H1 (cell line): Measurements from ENCODE around the gene KANSL1. TPM values are rescaled to one million over a fixed set of nuclear protein-coding genes. Genes with fewer than 3 reads are reported as not detected.

ENCODE experiments used
- CTCF ChIA-PET: fragments of 300-600 bp; sonication (Branson Sonifier 250); formaldehyde crosslinking; loops from one replicate; lab custom pipeline; 2021; ENCODE audit not compliant: partially characterized antibody; lab: Charles Lee
- POLR2A ChIA-PET: fragments of 300-600 bp; sonication (Branson Sonifier 250); formaldehyde crosslinking; loops from one replicate; lab custom pipeline; 2021; ENCODE audit warnings: inconsistent platforms; ENCODE audit not compliant: partially characterized antibody; lab: Charles Lee
- DNase-seq, 2 experiments: peaks; one replicate each; pipeline versions ENCODE4 v3.0.0 to v3.0.0-alpha.2; 2010 to 2022; ENCODE audit warnings: low spot score in 2 of 2, low read depth in 1 of 2, mixed read lengths in 1 of 2
- FAIRE-seq: peaks from 2 replicates; lab custom pipeline; 2011; peaks lifted over from hg19 to GRCh38; lab: Jason Lieb, UNC
- H2AFZ ChIP-seq: 2 replicates; pipeline ENCODE4 v1.8.1; 2012; ENCODE audit warnings: low read length, inconsistent platforms
- H2AK5ac ChIP-seq: 2 replicates; pipeline ENCODE4 v1.6.1; 2013; ENCODE audit warnings: low read depth, low read length
- H2BK120ac ChIP-seq: replicated peaks from 2 replicates; pipeline ENCODE3; 2013; ENCODE audit warnings: low read depth, low read length, inconsistent platforms
- H2BK12ac ChIP-seq: 2 replicates; pipeline ENCODE4 v1.6.1; 2013; ENCODE audit warnings: low read depth, low read length
- H2BK15ac ChIP-seq: 2 replicates; pipeline ENCODE4 v1.6.1; 2013; ENCODE audit warnings: low read length
- H2BK20ac ChIP-seq: 2 replicates; pipeline ENCODE4 v1.6.1; 2013; ENCODE audit warnings: low read length
- H2BK5ac ChIP-seq: 2 replicates; pipeline ENCODE4 v1.6.1; 2013; ENCODE audit warnings: low read depth, low read length
- H3K14ac ChIP-seq: 2 replicates; pipeline ENCODE4 v1.6.1; 2013; ENCODE audit warnings: inconsistent platforms; ENCODE audit not compliant: insufficient read length
- H3K18ac ChIP-seq: 2 replicates; pipeline ENCODE4 v1.6.1; 2013; ENCODE audit warnings: low read length; ENCODE audit errors: extremely low read depth
- H3K23ac ChIP-seq: 2 replicates; pipeline ENCODE4 v1.6.1; 2013; ENCODE audit warnings: inconsistent platforms; ENCODE audit not compliant: insufficient read length
- H3K23me2 ChIP-seq: 2 replicates; pipeline ENCODE4 v1.6.1; 2013; ENCODE audit warnings: low read depth, low read length
- H3K27ac ChIP-seq: 2 replicates; pipeline ENCODE4 v1.6.1; 2011; ENCODE audit warnings: low read depth, low read length, inconsistent platforms
- H3K27me3 ChIP-seq, 4 experiments: replicated peaks in 1 of 4; 1 replicate in 1 of 4; 2 replicates in 3 of 4; pipeline versions ENCODE4 v1.6.1 to v1.8.1; 2011 to 2013; ENCODE audit warnings: low read length in 3 of 4, mild to moderate bottlenecking in 3 of 4, inconsistent platforms in 2 of 4, mixed read lengths in 2 of 4, moderate library complexity in 1 of 4; ENCODE audit not compliant: control insufficient read depth in 3 of 4, insufficient read depth in 3 of 4; ENCODE audit errors: extremely low read depth in 1 of 4
- H3K36me3 ChIP-seq, 4 experiments: 2 replicates each; pipeline versions ENCODE4 v1.6.1 to v1.8.1; 2011 to 2013; ENCODE audit warnings: mild to moderate bottlenecking in 4 of 4, low read length in 3 of 4, moderate library complexity in 2 of 4, control low read depth in 1 of 4, inconsistent platforms in 1 of 4; ENCODE audit not compliant: insufficient read depth in 4 of 4, control insufficient read depth in 2 of 4
- H3K4ac ChIP-seq: replicated peaks from 2 replicates; pipeline ENCODE3; 2013; ENCODE audit warnings: low read length, low read depth, mixed read lengths, inconsistent platforms; ENCODE audit not compliant: insufficient read length
- H3K4me1 ChIP-seq, 4 experiments: replicated peaks in 1 of 4; 1 replicate in 1 of 4; 2 replicates in 3 of 4; pipeline versions ENCODE4 v1.6.1 to v1.8.1; 2011 to 2013; ENCODE audit warnings: low read length in 3 of 4, inconsistent platforms in 2 of 4, mixed read lengths in 1 of 4; ENCODE audit not compliant: insufficient read depth in 4 of 4, control insufficient read depth in 3 of 4
- H3K4me2 ChIP-seq, 2 experiments: 2 replicates each; pipeline versions ENCODE4 v1.6.1 to v1.8.1; 2011 to 2013; ENCODE audit warnings: low read depth in 2 of 2, low read length in 2 of 2, control low read depth in 1 of 2, inconsistent platforms in 1 of 2, mild to moderate bottlenecking in 1 of 2; ENCODE audit not compliant: insufficient read depth in 1 of 2
- H3K4me3 ChIP-seq, 4 experiments: fragments of 200-600, 300-600 bp in 1 of 4; sonication (generic), shearing (Covaris generic), sonication (Bioruptor Twin) in 1 of 4; 2 replicates each; pipeline versions ENCODE4 v1.5.1 to v1.8.1; 2011 to 2016; ENCODE audit warnings: low read length in 4 of 4, low read depth in 3 of 4, control low read depth in 2 of 4, inconsistent platforms in 2 of 4, mild to moderate bottlenecking in 2 of 4, mixed read lengths in 1 of 4, moderate library complexity in 1 of 4; ENCODE audit not compliant: insufficient read depth in 2 of 4; ENCODE audit errors: extremely low read depth in 1 of 4
- H3K56ac ChIP-seq: replicated peaks from 2 replicates; pipeline ENCODE3; 2013; ENCODE audit warnings: low read depth, mild to moderate bottlenecking, mixed read lengths, low read length, inconsistent platforms; ENCODE audit not compliant: insufficient read length
- H3K79me1 ChIP-seq: 2 replicates; pipeline ENCODE4 v1.6.1; 2013; ENCODE audit warnings: low read depth, low read length, control low read depth
- H3K79me2 ChIP-seq, 2 experiments: 2 replicates each; pipeline versions ENCODE4 v1.6.1 to v1.8.1; 2012 to 2013; ENCODE audit warnings: low read length in 2 of 2, mild to moderate bottlenecking in 2 of 2, inconsistent platforms in 1 of 2; ENCODE audit not compliant: insufficient read depth in 2 of 2, control insufficient read depth in 1 of 2
- H3K9ac ChIP-seq, 4 experiments: replicated peaks in 1 of 4; 1 replicate in 1 of 4; 2 replicates in 3 of 4; pipeline versions ENCODE4 v1.6.1 to v1.8.1; 2011 to 2013; ENCODE audit warnings: low read depth in 3 of 4, low read length in 3 of 4, control low read depth in 2 of 4, mild to moderate bottlenecking in 2 of 4, moderate library complexity in 2 of 4, inconsistent platforms in 1 of 4; ENCODE audit errors: extremely low read depth in 1 of 4
- H3K9me3 ChIP-seq, 2 experiments: 2 replicates each; pipeline versions ENCODE4 v1.6.1 to v1.8.1; 2012 to 2013; ENCODE audit warnings: mild to moderate bottlenecking in 2 of 2, moderate library complexity in 2 of 2, control low read depth in 1 of 2, inconsistent platforms in 1 of 2, low read depth in 1 of 2, low read length in 1 of 2, mixed read lengths in 1 of 2; ENCODE audit not compliant: insufficient read depth in 2 of 2
- H4K20me1 ChIP-seq, 2 experiments: replicated peaks in 1 of 2; 2 replicates each; pipeline versions ENCODE3 to v1.8.1; 2011 to 2013; ENCODE audit warnings: inconsistent platforms in 2 of 2, low read length in 2 of 2, mild to moderate bottlenecking in 1 of 2; ENCODE audit not compliant: insufficient read depth in 2 of 2, control insufficient read depth in 1 of 2
- H4K5ac ChIP-seq: 2 replicates; pipeline ENCODE4 v1.6.1; 2013; ENCODE audit warnings: low read length, low read depth, mixed read lengths, inconsistent platforms; ENCODE audit not compliant: insufficient read length
- H4K8ac ChIP-seq: 2 replicates; pipeline ENCODE4 v1.8.0; 2013; ENCODE audit warnings: mild to moderate bottlenecking, moderate library complexity, low read length, inconsistent platforms; ENCODE audit not compliant: insufficient read depth; ENCODE audit errors: extremely low read depth
- H4K91ac ChIP-seq: replicated peaks from 2 replicates; pipeline ENCODE3; 2013; ENCODE audit warnings: low read length, mixed read lengths, inconsistent platforms; ENCODE audit not compliant: insufficient read length
- CTCF ChIP-seq, 3 experiments: IDR thresholded peaks; 1 replicate in 2 of 3; 2 replicates in 1 of 3; pipeline versions ENCODE4 v1.5.1 to v1.6.1; 2011; ENCODE audit warnings: low read length in 3 of 3, mild to moderate bottlenecking in 3 of 3, inconsistent platforms in 2 of 3, low read depth in 1 of 3, moderate library complexity in 1 of 3; ENCODE audit not compliant: insufficient read depth in 1 of 3; ENCODE audit errors: control extremely low read depth in 1 of 3
- HDAC2 ChIP-seq, 2 experiments: fragments of 300-600 bp in 1 of 2; sonication (generic) in 1 of 2; IDR thresholded peaks; 2 replicates each; pipeline ENCODE4 v1.6.1; 2011 to 2012; ENCODE audit warnings: low read depth in 2 of 2, low read length in 2 of 2, mild to moderate bottlenecking in 2 of 2, moderate library complexity in 2 of 2, borderline replicate concordance in 1 of 2, inconsistent platforms in 1 of 2
- JUN ChIP-seq: IDR thresholded peaks from 2 replicates; pipeline ENCODE4 v1.6.1; 2011; ENCODE audit warnings: low read depth, mild to moderate bottlenecking, improper control_type of control experiment, low read length
- RAD21 ChIP-seq, 2 experiments: IDR thresholded peaks in 1 of 2; conservative IDR thresholded peaks in 1 of 2; 2 replicates each; pipeline ENCODE4 v1.6.1; 2011; ENCODE audit warnings: low read depth in 2 of 2, low read length in 2 of 2, improper control_type of control experiment in 1 of 2, inconsistent platforms in 1 of 2, mild to moderate bottlenecking in 1 of 2, moderate library complexity in 1 of 2
- SIX5 ChIP-seq: IDR thresholded peaks from 2 replicates; pipeline ENCODE4 v1.6.1; 2011; ENCODE audit warnings: mild to moderate bottlenecking, low read depth, low read length
- SRF ChIP-seq: IDR thresholded peaks from 2 replicates; pipeline ENCODE4 v1.6.1; 2011; ENCODE audit warnings: mild to moderate bottlenecking, low read depth, low read length, moderate library complexity
- TCF12 ChIP-seq: IDR thresholded peaks from 2 replicates; pipeline ENCODE4 v1.6.1; 2011; ENCODE audit warnings: low read depth, mild to moderate bottlenecking, low read length
- WGBS, 2 experiments: shearing (Covaris generic) in 1 of 2; methylation state at CpG; one replicate each; pipeline versions ENCODE4 v1.1.6 to v1.1.7; 2013 to 2015; ENCODE audit warnings: low lambda C conversion rate in 2 of 2, mixed read lengths in 2 of 2, inconsistent platforms in 1 of 2, low coverage in 1 of 2, missing lambda C conversion rate in 1 of 2; ENCODE audit not compliant: insufficient replicate concordance in 2 of 2, insufficient coverage in 1 of 2, insufficient read length in 1 of 2; ENCODE audit errors: extremely low coverage in 1 of 2, missing lambda C conversion rate in 1 of 2; 5-methylcytosine and 5-hydroxymethylcytosine counted together
- polyA plus RNA-seq, 7 experiments: library from polyadenylated mRNA; depleted of rRNA in 3 of 7; stranded (reverse) in 5 of 7; unstranded in 2 of 7; fragments of >200 nt in 5 of 7; fragments of 200-250 nt in 2 of 7; gene quantifications; 1 replicate in 5 of 7; 2 replicates in 1 of 7; 4 replicates in 1 of 7; pipeline versions ENCODE4 v1.2.1 to v1.2.3, GENCODE V29; 2011 to 2013; ENCODE audit warnings: missing spikeins in 2 of 7, mixed read lengths in 2 of 7
- total RNA-seq: library from RNA; stranded (reverse); fragmentation: NEBNext Ultra II Directional; extraction: Animal tissue kit (Norgen Biotek cat#: 25700); gene quantifications from 2 replicates; pipeline ENCODE4 v1.2.1, GENCODE V29; 2021

KANSL1 gene
- total and polyA plus RNA-seq, 2 of the 8 experiments (the other 6 are each of a cell fraction or from before 2014, with no cell fraction given) = 34.0 to 128 TPM

DNA sequence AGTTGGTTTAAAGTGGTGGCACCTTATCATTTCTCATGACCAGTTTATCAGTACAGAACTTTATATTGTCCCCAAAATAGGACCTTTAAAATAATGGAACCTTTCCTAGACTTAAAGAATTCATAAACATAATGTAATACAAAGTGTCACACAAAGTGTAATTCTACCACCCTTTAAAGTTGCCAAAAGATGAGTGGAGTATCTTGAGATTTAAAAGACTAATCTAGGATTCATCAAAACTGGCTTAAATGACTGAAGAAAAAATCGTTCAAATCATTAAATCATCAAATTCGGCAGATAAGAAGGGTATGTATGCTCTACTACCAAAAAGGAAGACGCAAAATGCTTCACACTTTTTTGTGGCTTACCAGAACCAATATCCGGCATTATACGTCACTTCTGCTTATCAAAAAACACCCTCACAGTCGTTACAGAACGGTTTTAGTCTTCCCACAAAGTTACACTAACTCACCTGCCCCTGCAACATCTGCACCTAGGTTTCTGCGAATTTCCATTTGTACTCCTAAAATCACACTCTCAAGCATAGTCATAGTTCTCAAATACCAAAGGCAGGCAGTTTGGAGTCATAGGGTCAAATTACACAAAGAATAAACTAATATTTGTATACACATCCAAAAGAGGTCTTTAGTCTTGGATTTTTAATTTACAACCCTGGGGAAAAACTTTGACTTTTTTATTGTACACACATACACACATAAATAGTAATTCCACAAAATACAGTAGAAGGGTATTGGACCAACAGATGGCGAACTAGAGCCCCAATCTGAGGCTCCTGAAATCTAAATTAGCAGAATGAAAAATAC, 1.4 kb upstream of the KANSL1 start:
- DNase-seq = no peak
- Histone ChIP-seq H3K4me3 (peak overlapping the region; percentile 73 to 99 (median 86); a peak in 7 of 8 replicates), H3K4ac (no peak overlapping the region), H2BK120ac (no peak overlapping the region), H3K79me1 (peaks cover 6% of the 10 kb centered on the region; the same call in 1 of the 2 replicates), H4K91ac (no peak overlapping the region), H4K8ac (no peak overlapping the region), H2BK12ac (no peak overlapping the region), H3K23ac (no peak overlapping the region), H3K79me2 (peaks cover 24 to 87% of the 10 kb centered on the region in 2 experiments), H2AK5ac (no peak overlapping the region), H3K27ac (no peak overlapping the region), H3K4me2 (peak overlapping the region; percentile 55 to 92), H2AFZ (no peak overlapping the region), H3K4me1 (peaks cover 3 to 12% (median 7%) of the 10 kb centered on the region in 4 experiments; a peak in 4 of 7 replicates), H4K5ac (no peak overlapping the region), H2BK15ac (no peak overlapping the region), H2BK5ac (no peak overlapping the region), H2BK20ac (no peak overlapping the region), H3K9ac (no peak overlapping the region; a peak in 2 of 7 replicates), H3K18ac (no peak overlapping the region), H3K36me3 (peaks cover 0 to 6% (median 2%) of the 10 kb centered on the region in 4 experiments; a peak in 2 of 8 replicates), H3K9me3 (peaks cover 6 to 14% of the 10 kb centered on the region in 2 experiments), H4K20me1 (peaks cover 15 to 21% of the 10 kb centered on the region in 2 experiments), H3K27me3 (no peaks in the 10 kb centered on the region), H3K14ac (no peak overlapping the region), H3K56ac (no peak overlapping the region), H3K23me2 (peaks cover 8% of the 10 kb centered on the region; the same call in 1 of the 2 replicates)
- WGBS, 2 experiments = 54% methylated on average over 9 of the region's 9 CpGs; no CpG with 5 or more reads in 1 of the 2 experiments
- FAIRE-seq = no peak
- POLR2A ChIA-PET = interaction anchor here (1.5 to 3.2 kb wide), 10 partner anchors 11 to 156 kb away, joined by 3 to 39 read pairs (median 6); no protein-coding TSS in a partner anchor
- CTCF ChIA-PET = interaction anchor here (0.8 to 3.0 kb wide), 12 partner anchors 9 to 140 kb away, joined by 3 to 23 read pairs (median 6); no protein-coding TSS in a partner anchor
- TF ChIP-seq CTCF (IDR thresholded peaks at IDR 0.05; ENCODE audit: control extremely low read depth in 1 of 3, insufficient read depth in 1 of 3, low read depth in 1 of 3, low read length in 3 of 3) (peak in 2 of 3 experiments; percentile 46 to 60; a peak in 2 of 4 replicates), HDAC2 (IDR thresholded peaks at IDR 0.05; ENCODE audit: borderline replicate concordance in 1 of 2, low read depth in 2 of 2, low read length in 2 of 2) (0 out of 4 replicates have a peak, but pooled peaks of 1 of the 2 experiments have one; percentile 22), SIX5 (0 out of 2 replicates have a peak, but pooled peaks have one; percentile 6), RAD21 (IDR thresholded peaks at IDR 0.05 in 1 of 2, conservative IDR thresholded peaks at IDR 0.05 in 1 of 2; ENCODE audit: low read depth in 2 of 2, low read length in 2 of 2) (peak; percentile 42 to 48), SRF (peak; percentile 91), JUN (no peak), TCF12 (no peak)
